K562 (cell line): Measurements from ENCODE around the gene RWDD3. TPM values are rescaled to one million over a fixed set of nuclear protein-coding genes. Genes with fewer than 3 reads are reported as not detected.

Source experiments
- ATAC-seq: fragments of 200-7000 bp; cut with Tn5 transposase; 3 replicates; pipeline ENCODE4 v1.9.1; 2020; ENCODE audit warnings: moderate library complexity
- Bru-seq: library from RNA; stranded (reverse); fragments of 400-500 nt; gene quantifications from one replicate; lab custom pipeline; 2021; lab: Mats Ljungman, UMichigan
- BruChase-seq, 2 experiments: library from RNA; stranded (reverse); fragments of 400-500 nt; gene quantifications; one replicate each; lab custom pipeline; 2021; lab: Mats Ljungman, UMichigan
- BruUV-seq: library from RNA; stranded (reverse); fragments of 400-500 nt; replicated peaks from 2 replicates; lab custom pipeline; 2021; lab: Mats Ljungman, UMichigan
- CTCF ChIA-PET: fragments of 300-600 bp; formaldehyde crosslinking; extraction: SDS; loops from one replicate; lab custom pipeline; 2021; ENCODE audit warnings: low intra/inter-chr PET ratio; lab: Yijun Ruan, JAX
- POLR2A ChIA-PET: fragments of 300-600, 350-650 bp; sonication (Branson Sonifier 250); formaldehyde crosslinking; extraction: SDS; loops from one replicate; lab custom pipeline; 2021; ENCODE audit warnings: antibody characterized with exemption, inconsistent platforms; lab: Yijun Ruan, JAX
- DNase-seq, 4 experiments: peaks; one replicate each; pipeline versions ENCODE4 v3.0.0 to v3.0.0-alpha.2; 2011 to 2018; ENCODE audit warnings: low spot score in 3 of 4, mixed read lengths in 3 of 4; ENCODE audit errors: extremely low read depth in 1 of 4
- FAIRE-seq: peaks from 2 replicates; lab custom pipeline; 2011; peaks lifted over from hg19 to GRCh38; lab: Jason Lieb, UNC
- H2AFZ ChIP-seq: 2 replicates; pipeline ENCODE4 v1.6.0; 2011; ENCODE audit warnings: low read depth, low read length, control low read depth, inconsistent platforms
- H3K27ac ChIP-seq: fragments of 200-600 bp; 3 replicates; pipeline ENCODE4 v1.8.0; 2011; ENCODE audit warnings: low read depth, mild to moderate bottlenecking, control low read depth, inconsistent platforms, low read length, moderate library complexity, mixed read lengths; ENCODE audit errors: extremely low read depth
- H3K27me3 ChIP-seq, 2 experiments: fragments of 300-600 bp in 1 of 2; 2 replicates in 1 of 2; 3 replicates in 1 of 2; pipeline versions ENCODE4 v1.6.0 to v1.8.0; 2011; ENCODE audit warnings: inconsistent platforms in 2 of 2, low read length in 2 of 2, mild to moderate bottlenecking in 1 of 2, mixed read lengths in 1 of 2, moderate library complexity in 1 of 2; ENCODE audit not compliant: control insufficient read depth in 2 of 2, insufficient read depth in 2 of 2
- H3K36me3 ChIP-seq: fragments of 300-600 bp; 3 replicates; pipeline ENCODE4 v1.8.0; 2011; ENCODE audit warnings: mild to moderate bottlenecking, low read length, inconsistent platforms; ENCODE audit not compliant: control insufficient read depth, insufficient read depth
- H3K4me1 ChIP-seq, 2 experiments: fragments of 200-600 bp in 1 of 2; replicated peaks in 1 of 2; 2 replicates in 1 of 2; 3 replicates in 1 of 2; pipeline versions ENCODE4 v1.5.1 to v1.8.0; 2011; ENCODE audit warnings: inconsistent platforms in 2 of 2, low read length in 2 of 2, mild to moderate bottlenecking in 1 of 2, mixed read lengths in 1 of 2, moderate library complexity in 1 of 2; ENCODE audit not compliant: control insufficient read depth in 2 of 2, insufficient read depth in 2 of 2
- H3K4me2 ChIP-seq: 2 replicates; pipeline ENCODE4 v1.6.1; 2011; ENCODE audit warnings: low read length, control low read depth, inconsistent platforms, mixed read lengths; ENCODE audit not compliant: insufficient read depth
- H3K4me3 ChIP-seq: fragments of 200-600 bp; sonication (generic), shearing (Covaris generic); 2 replicates; pipeline ENCODE4 v1.5.1; 2016; ENCODE audit warnings: control low read depth, inconsistent platforms
- H3K79me2 ChIP-seq: fragments of 200-600 bp; 3 replicates; pipeline ENCODE4 v1.8.0; 2011; ENCODE audit warnings: low read length, inconsistent platforms; ENCODE audit not compliant: control insufficient read depth, insufficient read depth
- H3K9ac ChIP-seq, 2 experiments: 2 replicates each; pipeline versions ENCODE4 v1.6.0 to v1.6.1; 2011; ENCODE audit warnings: low read depth in 2 of 2, low read length in 2 of 2, control low read depth in 1 of 2, inconsistent platforms in 1 of 2, mild to moderate bottlenecking in 1 of 2, mixed read lengths in 1 of 2; ENCODE audit not compliant: insufficient read depth in 1 of 2
- H3K9me1 ChIP-seq: one replicate; pipeline ENCODE4 v1.6.0; 2011; ENCODE audit warnings: inconsistent platforms, mild to moderate bottlenecking, low read length, moderate library complexity; ENCODE audit not compliant: control insufficient read depth, insufficient read depth
- H3K9me3 ChIP-seq: replicated peaks from 2 replicates; pipeline ENCODE4 v1.5.1; 2011; ENCODE audit warnings: low read depth, low read length, inconsistent platforms; ENCODE audit not compliant: control insufficient read depth, insufficient read depth
- H4K20me1 ChIP-seq: replicated peaks from 2 replicates; pipeline ENCODE4 v1.6.1; 2011; ENCODE audit warnings: low read length, inconsistent platforms, mixed read lengths; ENCODE audit not compliant: control insufficient read depth, insufficient read depth
- CC2D1A ChIP-seq: fragments of 450-650 bp; IDR thresholded peaks from 2 replicates; pipeline ENCODE4 v1.6.1; 2017; ENCODE audit warnings: mild to moderate bottlenecking
- WHSC1 ChIP-seq: IDR thresholded peaks from one replicate; pipeline ENCODE4 v1.6.1; 2012; ENCODE audit warnings: low read length, control low read depth, inconsistent platforms
- ZC3H11A ChIP-seq: IDR thresholded peaks from 2 replicates; pipeline ENCODE4 v1.6.1; 2012; ENCODE audit warnings: low read depth, low read length, improper control_type of control experiment
- ZC3H8 ChIP-seq: fragments of 450-650 bp; IDR thresholded peaks from 2 replicates; pipeline ENCODE4 v1.6.1; 2017
- ZNF584 ChIP-seq: fragments of 200-800 bp; sonication (Bioruptor generic); IDR thresholded peaks from 2 replicates; pipeline ENCODE4 v1.6.1; 2016; ENCODE audit warnings: low read depth, mild to moderate bottlenecking, missing genetic modification characterization, missing compliant biosample characterization
- whole genome bisulfite sequencing: fragments of 100-300 bp; shearing (Covaris generic); methylation state at CpG from one replicate; pipeline ENCODE4 v1.1.6; 2016; ENCODE audit warnings: low coverage, mixed read lengths; ENCODE audit not compliant: insufficient coverage; ENCODE audit errors: missing lambda C conversion rate; 5-methylcytosine and 5-hydroxymethylcytosine counted together
- in situ Hi-C: fragments of 300-500 bp; cut with MboI; formaldehyde crosslinking; loops from 4 replicates; pipeline ENCODE4 v1.15.0; 2018; ENCODE audit warnings: inconsistent platforms, mixed read lengths
- intact Hi-C: fragments of 100-400 bp; cut with micrococcal nuclease; formaldehyde crosslinking; loops from 2 replicates; pipeline ENCODE4 v1.14.2; 2022
- long read RNA-seq, 3 experiments: library from polyadenylated mRNA in 2 of 3; library from RNA in 1 of 3; unstranded in 2 of 3; stranded (forward) in 1 of 3; transcript quantifications; one replicate each; pipeline ENCODE4 v2.0.0, GENCODE V29; 2019 to 2022
- polyA minus RNA-seq, 3 experiments: library from RNA; depleted of rRNA, polyadenylated mRNA; stranded (reverse); fragments of >200 nt; gene quantifications; 2 replicates each; pipeline ENCODE4 v1.2.3, GENCODE V29; 2011
- polyA plus RNA-seq, 8 experiments: library from polyadenylated mRNA; depleted of rRNA in 4 of 8; stranded (reverse) in 5 of 8; unstranded in 3 of 8; fragments of >200 nt; fragmentation: Nextera tagmentation in 2 of 8; fragmentation: Illumina TruSeq in 1 of 8; extraction: Ambion mirVana in 2 of 8; extraction: Trizol in 1 of 8; gene quantifications; 2 replicates each; pipeline versions ENCODE4 v1.2.1 to v1.2.3, GENCODE V29; 2011 to 2014; ENCODE audit warnings: inconsistent platforms in 1 of 8, missing spikeins in 1 of 8
- total RNA-seq, 7 experiments: library from RNA; depleted of rRNA in 6 of 7; stranded (reverse); fragments of >200 nt in 6 of 7; fragmentation: Illumina TruSeq in 2 of 7; extraction: Trizol in 2 of 7; gene quantifications; 2 replicates each; pipeline versions ENCODE4 v1.2.1 to v1.2.3, GENCODE V29; 2011 to 2021; ENCODE audit warnings: low replicate concordance in 1 of 7
- TF ChIP-seq, protein P1 (sequence below): IDR thresholded peaks from 2 replicates; pipeline ENCODE4 v1.6.1; 2012; ENCODE audit warnings: low read depth, low read length, improper control_type of control experiment, borderline replicate concordance
- TF ChIP-seq, protein P2 (sequence below): fragments of 450-650 bp; IDR thresholded peaks from 2 replicates; pipeline ENCODE4 v1.7.1; 2018; ENCODE audit warnings: mild to moderate bottlenecking, low read depth; ENCODE audit not compliant: partially characterized antibody
- TF ChIP-seq, protein P3 (sequence below): fragments of 450-650 bp; IDR thresholded peaks from 2 replicates; pipeline ENCODE4 v1.6.1; 2016

Gene RWDD3, protein sequence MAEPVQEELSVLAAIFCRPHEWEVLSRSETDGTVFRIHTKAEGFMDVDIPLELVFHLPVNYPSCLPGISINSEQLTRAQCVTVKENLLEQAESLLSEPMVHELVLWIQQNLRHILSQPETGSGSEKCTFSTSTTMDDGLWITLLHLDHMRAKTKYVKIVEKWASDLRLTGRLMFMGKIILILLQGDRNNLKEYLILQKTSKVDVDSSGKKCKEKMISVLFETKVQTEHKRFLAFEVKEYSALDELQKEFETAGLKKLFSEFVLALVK
- 15.6 and 29.6 TPM in 2 replicates for total RNA-seq (2011; cell fraction: chromatin; rRNA removed; ENCODE audit: low replicate concordance)
- 9.2 and 13.3 TPM in 2 replicates for total RNA-seq (2011; cell fraction: nucleolus; rRNA removed)
- total RNA-seq (2011; cell fraction: nucleoplasm; rRNA removed) = 22.8 and 34.2 TPM in 2 replicates
- total RNA-seq (2014; rRNA removed) (21.6 and 26.1 TPM in 2 replicates), total RNA-seq (2014; rRNA removed; fragmentation: Illumina TruSeq; extraction: Trizol) (34.9 and 38.5 TPM in 2 replicates), total RNA-seq (2015; rRNA removed; fragmentation: Illumina TruSeq; extraction: Trizol) (33.5 and 34.5 TPM in 2 replicates), total RNA-seq (2021) (23.7 and 26.7 TPM in 2 replicates), polyA plus RNA-seq (2011; rRNA removed) (40.4 and 49.7 TPM in 2 replicates), polyA plus RNA-seq (2014; fragmentation: Illumina TruSeq; extraction: Trizol) (32.9 and 33.8 TPM in 2 replicates), polyA plus RNA-seq (2014; fragmentation: Nextera tagmentation; extraction: Ambion mirVana) (10 to 100 TPM; 52.7 to 65.0 TPM), polyA plus RNA-seq (2014; rRNA removed) (41.2 and 57.4 TPM in 2 replicates), polyA minus RNA-seq (2011; rRNA and poly(A)+ RNA removed) (16.2 and 16.4 TPM in 2 replicates), Bru-seq, nascent RNA (percentile 82 among the genes with signal in this experiment), BruChase-seq, experiment 1, labeled RNA remaining after a 2-hour chase (percentile 87 among the genes with signal in this experiment), BruChase-seq, experiment 2, labeled RNA remaining after a 6-hour chase (percentile 86 among the genes with signal in this experiment)
- polyA plus RNA-seq (2011; cell fraction: cytosol; rRNA removed) = 16.5 and 29.2 TPM in 2 replicates
- polyA plus RNA-seq (2011; cell fraction: nucleus; rRNA removed) = 51.5 and 52.0 TPM in 2 replicates
- polyA plus RNA-seq (2012) = 25.2 and 33.2 TPM in 2 replicates
- 8.4 and 8.6 TPM in 2 replicates for polyA minus RNA-seq (2011; cell fraction: cytosol; rRNA and poly(A)+ RNA removed)
- 14.5 and 20.5 TPM in 2 replicates for polyA minus RNA-seq (2011; cell fraction: nucleus; rRNA and poly(A)+ RNA removed)
- long read RNA-seq, experiment 1, partial matches to known transcripts = 2 of 64 reads
- long read RNA-seq, experiment 1, other reads (novel, unspliced or antisense) = 58 of 64 reads
- long read RNA-seq, experiment 2, partial matches to known transcripts = 1 of 11 reads
- long read RNA-seq, experiment 2, other reads (novel, unspliced or antisense) = 6 of 11 reads
- long read RNA-seq, experiment 3, partial matches to known transcripts = 2 of 19 reads
- long read RNA-seq, experiment 3, other reads (novel, unspliced or antisense) = 15 of 19 reads

DNA sequence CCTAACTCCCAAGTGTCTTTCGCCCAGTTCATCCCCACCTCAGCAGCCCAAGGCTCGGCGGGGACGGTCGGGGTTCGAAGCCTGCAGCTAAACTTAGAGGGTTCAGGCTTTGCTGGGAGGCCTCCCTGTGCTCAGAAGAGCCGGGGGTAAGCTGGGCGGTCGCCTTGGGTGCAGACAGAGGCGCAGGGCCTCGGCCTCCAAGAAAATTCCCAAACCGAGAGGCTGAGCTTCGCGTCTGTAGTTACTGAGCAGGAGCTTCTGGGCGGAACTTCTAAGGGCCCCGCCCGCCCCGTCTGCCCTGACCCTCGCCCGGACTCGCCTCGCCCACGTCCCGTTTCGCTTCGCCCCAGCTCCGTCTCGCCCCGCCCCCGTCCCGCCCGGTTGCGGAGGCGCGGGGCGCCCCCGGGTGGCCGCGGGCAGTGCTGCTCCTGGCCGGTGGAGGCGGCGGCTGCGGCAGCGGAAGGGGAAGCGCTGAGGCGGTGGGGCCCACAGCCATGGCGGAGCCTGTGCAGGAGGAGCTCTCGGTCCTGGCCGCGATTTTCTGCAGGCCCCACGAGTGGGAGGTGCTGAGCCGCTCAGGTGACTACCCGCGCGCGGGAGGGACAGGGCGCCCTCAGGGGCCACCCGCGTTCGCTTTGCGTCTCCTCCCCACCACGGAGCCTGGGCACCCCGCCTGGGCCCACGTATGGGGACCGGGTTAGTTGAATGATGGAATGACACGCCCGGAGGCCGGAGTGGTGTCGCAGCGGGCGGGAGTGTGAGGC is at the start of gene RWDD3:
RWDD3 (plus strand) TSS at position 474 of the 764 bp plus-strand sequence; CDS start at position 495, 21 bp downstream.
- ChIA-PET CTCF (interaction anchor here (0.6 to 2.2 kb wide), 4 partner anchors 21 to 379 kb away, joined by 3 to 8 read pairs (median 5); no protein-coding TSS in a partner anchor), POLR2A (interaction anchor here (0.5 to 1.9 kb wide), 11 partner anchors 10 to 1193 kb away, joined by 3 to 9 read pairs (median 3); partner anchors contain the start of gene TLCD4)
- H3K9me3 ChIP-seq = no peaks in the 10 kb centered on the region
- H2AFZ ChIP-seq = peak within 1 kb of the TSS; percentile 96
- DNase-seq (peak; percentile 93 to 94 (median 94)), ATAC-seq (peak; percentile 97), FAIRE-seq (peak; percentile 55)
- in situ Hi-C loops = no loop called here
- WGBS = 4% methylated on average over 33 of the region's 71 CpGs
- H3K27me3 ChIP-seq = no peaks in the 10 kb centered on the region
- H3K4me1 ChIP-seq = peaks cover 11 to 13% of the 10 kb centered on the region in 2 experiments; a peak in 4 of 5 replicates
- no peaks in the 10 kb centered on the region for H3K9me1 ChIP-seq
- intact Hi-C loops = loop anchor here (1.0 to 5.0 kb wide), 6 partner anchors 57 to 380 kb away; partner anchors contain the start of genes ALG14 and TLCD4
- peak within 1 kb of the TSS; percentile 70 for H3K27ac ChIP-seq
- H3K79me2 ChIP-seq = peaks cover 35% of the 10 kb centered on the region
- H3K9ac ChIP-seq = peak within 1 kb of the TSS; percentile 74 to 97
- H4K20me1 ChIP-seq = no peaks in the 10 kb centered on the region
- H3K4me2 ChIP-seq = peak within 1 kb of the TSS; percentile 79
- H3K4me3 ChIP-seq = peak within 1 kb of the TSS; percentile 79
- no TSS peak for BruUV-seq
- peaks cover 22% of the 10 kb centered on the region; the same call in 1 of the 3 replicates for H3K36me3 ChIP-seq
- TF ChIP-seq, protein P1, sequence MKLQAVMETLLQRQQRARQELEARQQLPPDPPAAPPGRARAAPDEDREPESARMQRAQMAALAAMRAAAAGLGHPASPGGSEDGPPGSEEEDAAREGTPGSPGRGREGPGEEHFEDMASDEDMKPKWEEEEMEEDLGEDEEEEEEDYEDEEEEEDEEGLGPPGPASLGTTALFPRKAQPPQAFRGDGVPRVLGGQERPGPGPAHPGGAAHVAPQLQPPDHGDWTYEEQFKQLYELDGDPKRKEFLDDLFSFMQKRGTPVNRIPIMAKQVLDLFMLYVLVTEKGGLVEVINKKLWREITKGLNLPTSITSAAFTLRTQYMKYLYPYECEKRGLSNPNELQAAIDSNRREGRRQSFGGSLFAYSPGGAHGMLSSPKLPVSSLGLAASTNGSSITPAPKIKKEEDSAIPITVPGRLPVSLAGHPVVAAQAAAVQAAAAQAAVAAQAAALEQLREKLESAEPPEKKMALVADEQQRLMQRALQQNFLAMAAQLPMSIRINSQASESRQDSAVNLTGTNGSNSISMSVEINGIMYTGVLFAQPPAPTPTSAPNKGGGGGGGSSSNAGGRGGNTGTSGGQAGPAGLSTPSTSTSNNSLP = no peak
- TF ChIP-seq ZNF584 (CRISPR knock-in tag) (no peak), WHSC1 (no peak), ZC3H11A (no peak), ZC3H8 (no peak), CC2D1A (no peak)
- TF ChIP-seq, protein P2, sequence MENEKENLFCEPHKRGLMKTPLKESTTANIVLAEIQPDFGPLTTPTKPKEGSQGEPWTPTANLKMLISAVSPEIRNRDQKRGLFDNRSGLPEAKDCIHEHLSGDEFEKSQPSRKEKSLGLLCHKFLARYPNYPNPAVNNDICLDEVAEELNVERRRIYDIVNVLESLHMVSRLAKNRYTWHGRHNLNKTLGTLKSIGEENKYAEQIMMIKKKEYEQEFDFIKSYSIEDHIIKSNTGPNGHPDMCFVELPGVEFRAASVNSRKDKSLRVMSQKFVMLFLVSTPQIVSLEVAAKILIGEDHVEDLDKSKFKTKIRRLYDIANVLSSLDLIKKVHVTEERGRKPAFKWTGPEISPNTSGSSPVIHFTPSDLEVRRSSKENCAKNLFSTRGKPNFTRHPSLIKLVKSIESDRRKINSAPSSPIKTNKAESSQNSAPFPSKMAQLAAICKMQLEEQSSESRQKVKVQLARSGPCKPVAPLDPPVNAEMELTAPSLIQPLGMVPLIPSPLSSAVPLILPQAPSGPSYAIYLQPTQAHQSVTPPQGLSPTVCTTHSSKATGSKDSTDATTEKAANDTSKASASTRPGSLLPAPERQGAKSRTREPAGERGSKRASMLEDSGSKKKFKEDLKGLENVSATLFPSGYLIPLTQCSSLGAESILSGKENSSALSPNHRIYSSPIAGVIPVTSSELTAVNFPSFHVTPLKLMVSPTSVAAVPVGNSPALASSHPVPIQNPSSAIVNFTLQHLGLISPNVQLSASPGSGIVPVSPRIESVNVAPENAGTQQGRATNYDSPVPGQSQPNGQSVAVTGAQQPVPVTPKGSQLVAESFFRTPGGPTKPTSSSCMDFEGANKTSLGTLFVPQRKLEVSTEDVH = no peak
- TF ChIP-seq, protein P3, sequence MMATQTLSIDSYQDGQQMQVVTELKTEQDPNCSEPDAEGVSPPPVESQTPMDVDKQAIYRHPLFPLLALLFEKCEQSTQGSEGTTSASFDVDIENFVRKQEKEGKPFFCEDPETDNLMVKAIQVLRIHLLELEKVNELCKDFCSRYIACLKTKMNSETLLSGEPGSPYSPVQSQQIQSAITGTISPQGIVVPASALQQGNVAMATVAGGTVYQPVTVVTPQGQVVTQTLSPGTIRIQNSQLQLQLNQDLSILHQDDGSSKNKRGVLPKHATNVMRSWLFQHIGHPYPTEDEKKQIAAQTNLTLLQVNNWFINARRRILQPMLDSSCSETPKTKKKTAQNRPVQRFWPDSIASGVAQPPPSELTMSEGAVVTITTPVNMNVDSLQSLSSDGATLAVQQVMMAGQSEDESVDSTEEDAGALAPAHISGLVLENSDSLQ = no peak
